Measurements from ENCODE around the gene GIGYF2.
A peak's percentile ranks its signal among the peaks of the same experiment; 100 is the strongest.

Gene GIGYF2

DNA sequence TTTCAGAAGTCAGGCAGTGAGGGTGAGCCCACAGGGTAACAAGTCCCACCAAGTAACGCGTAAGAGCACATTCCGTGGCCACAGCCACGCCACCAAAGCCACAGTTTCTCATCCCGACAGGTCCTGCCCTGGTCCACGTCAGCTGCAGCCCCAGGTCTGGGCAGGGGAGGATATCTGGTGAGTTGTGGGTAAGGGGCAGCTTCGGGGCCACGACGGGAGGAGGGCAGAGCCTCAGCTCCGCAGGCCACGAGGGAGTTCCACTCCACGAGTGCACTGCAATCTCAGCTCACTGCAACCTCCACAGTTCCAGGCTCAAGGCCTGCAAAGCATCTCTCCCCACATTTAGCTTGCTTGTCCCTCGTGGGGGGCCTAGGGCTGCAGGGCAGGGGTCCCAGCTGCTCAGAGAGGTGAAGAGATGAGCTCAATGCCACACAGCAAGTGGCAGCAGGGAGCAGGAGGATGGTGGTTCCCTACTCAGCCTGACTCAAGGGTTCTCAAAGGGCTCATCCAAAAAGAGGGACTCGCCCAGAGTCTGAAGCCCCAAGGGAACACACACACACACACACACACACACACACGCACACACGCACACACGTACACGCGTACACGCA lies 185.5 kb downstream of the GIGYF2 start:
- no peak for DNase-seq
- no peak overlapping the region for H3K4me3 Mint-ChIP-seq
- H3K9me3 Mint-ChIP-seq = no peaks in the 10 kb centered on the region
- no peaks in the 10 kb centered on the region for H3K36me3 Mint-ChIP-seq (ENCODE audit: low read depth)
- H3K27me3 Mint-ChIP-seq (ENCODE audit: low read depth, poor library complexity) = peaks cover 14% of the 10 kb centered on the region
- H3K4me1 Mint-ChIP-seq = peaks cover 34% of the 10 kb centered on the region
- TF ChIP-seq, protein P1, sequence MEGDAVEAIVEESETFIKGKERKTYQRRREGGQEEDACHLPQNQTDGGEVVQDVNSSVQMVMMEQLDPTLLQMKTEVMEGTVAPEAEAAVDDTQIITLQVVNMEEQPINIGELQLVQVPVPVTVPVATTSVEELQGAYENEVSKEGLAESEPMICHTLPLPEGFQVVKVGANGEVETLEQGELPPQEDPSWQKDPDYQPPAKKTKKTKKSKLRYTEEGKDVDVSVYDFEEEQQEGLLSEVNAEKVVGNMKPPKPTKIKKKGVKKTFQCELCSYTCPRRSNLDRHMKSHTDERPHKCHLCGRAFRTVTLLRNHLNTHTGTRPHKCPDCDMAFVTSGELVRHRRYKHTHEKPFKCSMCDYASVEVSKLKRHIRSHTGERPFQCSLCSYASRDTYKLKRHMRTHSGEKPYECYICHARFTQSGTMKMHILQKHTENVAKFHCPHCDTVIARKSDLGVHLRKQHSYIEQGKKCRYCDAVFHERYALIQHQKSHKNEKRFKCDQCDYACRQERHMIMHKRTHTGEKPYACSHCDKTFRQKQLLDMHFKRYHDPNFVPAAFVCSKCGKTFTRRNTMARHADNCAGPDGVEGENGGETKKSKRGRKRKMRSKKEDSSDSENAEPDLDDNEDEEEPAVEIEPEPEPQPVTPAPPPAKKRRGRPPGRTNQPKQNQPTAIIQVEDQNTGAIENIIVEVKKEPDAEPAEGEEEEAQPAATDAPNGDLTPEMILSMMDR (IDR thresholded peaks at IDR 0.05) = no peak
- no peak overlapping the region for H3K27ac Mint-ChIP-seq

DNA sequence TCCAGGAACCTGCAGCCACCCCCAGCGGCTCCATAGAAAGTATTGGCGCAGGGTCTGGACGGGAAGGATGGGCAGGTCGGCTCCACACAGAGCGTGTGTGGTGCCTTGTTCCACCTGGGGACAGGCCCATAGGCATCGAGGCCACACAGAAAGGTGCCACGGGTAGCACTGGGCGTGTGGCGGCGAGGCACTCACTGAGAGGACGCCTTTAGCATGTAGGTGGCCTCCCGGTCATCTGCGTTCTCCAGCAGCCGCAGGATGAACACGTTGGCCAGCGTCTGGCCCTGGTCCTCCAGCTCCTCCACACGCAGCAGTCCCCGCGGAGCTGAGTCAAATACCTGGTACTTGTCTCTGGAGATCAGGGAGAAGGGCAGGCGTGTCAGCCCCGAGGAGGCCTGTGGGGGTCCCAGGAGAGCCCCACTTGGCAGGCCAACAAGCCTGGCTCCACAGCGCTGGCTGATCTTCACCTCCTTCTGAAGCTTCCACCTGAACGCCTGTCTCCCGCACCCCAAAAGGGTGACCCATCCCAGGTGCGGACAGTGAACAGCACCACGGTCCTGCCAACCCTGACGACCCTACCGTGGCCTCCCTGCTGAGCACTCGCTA lies 186.1 kb downstream of the GIGYF2 start:
- peaks cover 33% of the 10 kb centered on the region for H3K4me1 Mint-ChIP-seq
- no peak overlapping the region for H3K4me3 Mint-ChIP-seq
- H3K27ac Mint-ChIP-seq = no peak overlapping the region
- no peaks in the 10 kb centered on the region for H3K9me3 Mint-ChIP-seq
- H3K36me3 Mint-ChIP-seq (ENCODE audit: low read depth) = no peaks in the 10 kb centered on the region
- peaks cover 8% of the 10 kb centered on the region for H3K27me3 Mint-ChIP-seq (ENCODE audit: low read depth, poor library complexity)
- TF ChIP-seq, protein P1 (IDR thresholded peaks at IDR 0.05) = no peak
- no peak for DNase-seq

DNA sequence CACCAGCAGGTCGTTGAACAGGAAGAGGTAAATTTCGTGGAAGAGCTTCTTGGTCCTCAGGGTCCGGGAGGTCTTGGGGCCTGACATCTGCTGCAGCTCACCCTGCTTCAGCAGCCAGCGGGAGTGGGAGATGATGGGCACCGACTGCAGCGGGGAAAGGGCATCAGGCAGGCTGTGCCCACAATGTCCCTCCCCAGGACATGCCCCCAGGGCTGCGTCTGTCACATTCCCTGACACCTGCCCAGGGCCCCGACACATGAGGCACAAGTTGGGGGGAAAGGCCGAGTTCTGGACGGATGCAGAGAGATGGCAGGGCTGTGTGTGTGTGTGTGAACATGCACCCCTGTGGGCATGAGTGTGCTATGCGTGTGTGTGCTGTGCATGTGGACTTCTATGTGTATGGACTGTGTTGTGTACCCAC lies 186.9 kb downstream of the GIGYF2 start:
- Mint-ChIP-seq H3K27ac (no peak overlapping the region), H3K27me3 (ENCODE audit: low read depth, poor library complexity) (peaks cover 4% of the 10 kb centered on the region), H3K4me3 (no peak overlapping the region), H3K36me3 (ENCODE audit: low read depth) (no peaks in the 10 kb centered on the region), H3K4me1 (peaks cover 29% of the 10 kb centered on the region), H3K9me3 (no peaks in the 10 kb centered on the region)
- no peak for DNase-seq
- TF ChIP-seq, protein P1 (IDR thresholded peaks at IDR 0.05) = no peak

DNA sequence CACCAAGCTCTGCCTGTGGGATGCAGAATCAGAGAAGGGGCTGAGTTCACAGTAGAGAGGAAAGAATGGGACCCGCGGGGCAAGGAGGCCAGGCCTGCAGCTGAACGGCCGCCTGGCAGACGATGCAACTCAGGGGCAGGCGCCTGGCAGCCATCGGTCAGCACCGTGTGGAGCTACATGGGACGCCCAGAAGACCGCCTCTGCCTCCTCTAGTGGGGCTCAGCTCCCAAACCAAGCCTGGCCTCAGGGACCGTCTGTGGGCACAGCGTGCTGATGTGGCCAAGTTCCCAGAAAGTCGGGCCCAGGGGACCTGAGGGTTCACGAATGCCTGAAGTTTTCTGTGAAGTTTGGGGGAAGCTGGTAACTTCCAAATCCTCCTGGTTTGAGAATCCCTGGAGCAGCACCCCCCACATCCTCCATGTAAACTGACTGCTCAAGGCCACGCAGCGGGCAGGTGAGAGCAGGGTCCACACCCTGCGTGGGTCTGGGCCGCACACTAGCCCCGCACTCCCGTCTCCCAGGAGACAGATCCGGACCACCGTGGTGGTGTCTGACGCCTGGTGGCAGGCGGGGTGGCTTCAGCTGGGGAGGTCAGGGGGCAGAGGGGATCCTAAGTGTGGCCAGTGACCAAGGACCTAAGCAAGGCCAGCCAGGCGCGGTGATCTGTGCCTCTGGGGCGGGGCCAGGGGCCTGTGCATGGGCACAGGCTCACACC lies 187.6 kb downstream of the GIGYF2 start:
- H3K4me3 Mint-ChIP-seq = no peak overlapping the region
- H3K27ac Mint-ChIP-seq = no peak overlapping the region
- TF ChIP-seq, protein P1 (IDR thresholded peaks at IDR 0.05) = no peak
- no peaks in the 10 kb centered on the region for H3K36me3 Mint-ChIP-seq (ENCODE audit: low read depth)
- H3K9me3 Mint-ChIP-seq = no peaks in the 10 kb centered on the region
- H3K4me1 Mint-ChIP-seq = peaks cover 29% of the 10 kb centered on the region
- DNase-seq = no peak
- H3K27me3 Mint-ChIP-seq (ENCODE audit: low read depth, poor library complexity) = peaks cover 4% of the 10 kb centered on the region

DNA sequence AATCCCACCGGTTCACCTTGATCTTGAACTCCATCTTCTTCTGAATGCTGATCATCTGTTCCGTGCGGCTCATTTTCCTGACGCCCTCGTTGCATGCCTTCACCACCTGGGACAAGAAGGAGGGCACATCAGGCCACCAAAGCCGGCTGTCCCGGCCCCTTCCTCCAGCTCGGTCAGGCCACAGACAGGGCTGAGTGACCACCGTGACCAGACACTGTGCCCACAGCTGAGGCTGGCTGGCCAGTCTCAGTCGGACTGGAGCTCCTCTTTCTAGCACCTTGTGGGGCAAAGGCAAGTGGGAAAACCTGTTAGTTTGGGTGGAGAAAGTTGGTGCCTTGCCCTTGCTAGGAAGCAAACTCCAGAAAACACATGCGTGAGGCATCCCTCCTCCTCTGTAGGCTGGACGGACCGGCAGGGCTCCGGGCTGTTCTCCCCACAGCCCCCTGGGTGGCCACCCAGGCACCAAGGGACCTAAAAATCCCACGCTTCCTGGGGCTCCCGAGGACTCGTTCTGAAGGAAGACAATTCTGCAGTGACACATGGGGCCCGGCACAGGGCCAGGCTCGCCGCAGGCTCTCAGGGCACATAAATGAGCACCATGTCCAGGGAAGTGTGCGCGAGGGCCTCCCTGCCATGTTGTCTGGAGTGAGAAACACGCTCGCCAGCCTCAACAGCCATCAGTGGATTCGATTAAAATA lies 188.3 kb downstream of the GIGYF2 start:
- no peak for DNase-seq

More for the DNA sequence above, 188.3 kb downstream of the GIGYF2 start:
- peaks cover 6% of the 10 kb centered on the region for H3K27me3 Mint-ChIP-seq (ENCODE audit: low read depth, poor library complexity)
- H3K9me3 Mint-ChIP-seq = no peaks in the 10 kb centered on the region
- TF ChIP-seq, protein P1 (IDR thresholded peaks at IDR 0.05) = no peak
- H3K4me1 Mint-ChIP-seq = peaks cover 27% of the 10 kb centered on the region
- peak overlapping the region; percentile 51 for H3K27ac Mint-ChIP-seq
- H3K4me3 Mint-ChIP-seq = no peak overlapping the region
- H3K36me3 Mint-ChIP-seq (ENCODE audit: low read depth) = no peaks in the 10 kb centered on the region

All from nephron progenitor cell (in vitro differentiated cells).